NCI-H2196 (cell line): Measurements from ENCODE around the gene MAN1A2.

ENCODE experiments used
- DNase-seq: peaks from one replicate; lab custom pipeline; 2025; ENCODE audit not compliant: unreplicated experiment; lab: John Stamatoyannopoulos, UW

The MAN1A2 gene

GRCh38 chr1:117574161-117574835 lies 207.0 kb downstream of the MAN1A2 start:
- DNase-seq, result no peak

GRCh38 chr1:117575586-117576225 lies 208.5 kb downstream of the MAN1A2 start:
- no peak for DNase-seq

- no peak for DNase-seq
Observed at GRCh38 chr1:117576236-117576635, 209.0 kb downstream of the MAN1A2 start.

- no peak for DNase-seq
Observed at GRCh38 chr1:117577191-117577885, 210.1 kb downstream of the MAN1A2 start.

- DNase-seq, result no peak
Observed at GRCh38 chr1:117578466-117578865, 211.2 kb downstream of the MAN1A2 start.
